GM12865 (cell line): Measurements from ENCODE around the gene NAA50.

Experiments used
- DNase-seq: peaks from one replicate; pipeline ENCODE4 v3.0.0; 2010; ENCODE audit warnings: low read depth
- H3K4me3 ChIP-seq: 2 replicates; pipeline ENCODE4 v1.5.1; 2011; ENCODE audit warnings: mild to moderate bottlenecking, low read depth, low read length, control low read depth
- TF ChIP-seq, protein P1 (sequence below): IDR thresholded peaks from 2 replicates; pipeline ENCODE4 v1.5.1; 2011; ENCODE audit warnings: low read length, control low read depth, low read depth, inconsistent platforms; ENCODE audit not compliant: insufficient read depth; ENCODE audit errors: missing control alignments

Gene NAA50

DNA sequence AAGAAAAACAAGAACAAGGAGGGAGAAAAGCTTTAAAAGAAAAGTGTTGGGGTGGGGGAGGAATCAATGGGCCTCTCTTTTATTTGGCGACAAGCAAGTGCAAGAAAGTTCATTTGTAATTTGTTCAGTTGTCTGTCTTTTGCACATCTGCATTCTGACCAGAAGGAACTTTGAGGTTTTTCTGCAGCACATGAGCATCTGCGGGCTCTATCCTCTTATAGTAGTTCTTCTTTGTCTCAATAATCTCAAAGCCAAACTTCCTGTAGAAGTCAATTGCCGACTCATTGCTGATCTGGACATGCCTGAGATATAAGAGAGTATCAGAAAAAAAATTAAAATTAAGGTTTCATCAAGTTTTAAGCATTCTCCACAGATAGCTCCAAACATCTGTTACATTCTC is 24.4 kb downstream of the NAA50 start:
- TF ChIP-seq, protein P1, sequence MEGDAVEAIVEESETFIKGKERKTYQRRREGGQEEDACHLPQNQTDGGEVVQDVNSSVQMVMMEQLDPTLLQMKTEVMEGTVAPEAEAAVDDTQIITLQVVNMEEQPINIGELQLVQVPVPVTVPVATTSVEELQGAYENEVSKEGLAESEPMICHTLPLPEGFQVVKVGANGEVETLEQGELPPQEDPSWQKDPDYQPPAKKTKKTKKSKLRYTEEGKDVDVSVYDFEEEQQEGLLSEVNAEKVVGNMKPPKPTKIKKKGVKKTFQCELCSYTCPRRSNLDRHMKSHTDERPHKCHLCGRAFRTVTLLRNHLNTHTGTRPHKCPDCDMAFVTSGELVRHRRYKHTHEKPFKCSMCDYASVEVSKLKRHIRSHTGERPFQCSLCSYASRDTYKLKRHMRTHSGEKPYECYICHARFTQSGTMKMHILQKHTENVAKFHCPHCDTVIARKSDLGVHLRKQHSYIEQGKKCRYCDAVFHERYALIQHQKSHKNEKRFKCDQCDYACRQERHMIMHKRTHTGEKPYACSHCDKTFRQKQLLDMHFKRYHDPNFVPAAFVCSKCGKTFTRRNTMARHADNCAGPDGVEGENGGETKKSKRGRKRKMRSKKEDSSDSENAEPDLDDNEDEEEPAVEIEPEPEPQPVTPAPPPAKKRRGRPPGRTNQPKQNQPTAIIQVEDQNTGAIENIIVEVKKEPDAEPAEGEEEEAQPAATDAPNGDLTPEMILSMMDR, result no peak
- no peak overlapping the region for H3K4me3 ChIP-seq
- DNase-seq, result no peak

- H3K4me3 ChIP-seq, result no peak overlapping the region
- no peak for DNase-seq
- TF ChIP-seq, protein P1, result no peak
Observed at GRCh38 chr3:113719758-113720157, 26.3 kb downstream of the NAA50 start.

GRCh38 chr3:113719294-113719693 is 26.8 kb downstream of the NAA50 start:
- H3K4me3 ChIP-seq, result no peak overlapping the region
- DNase-seq, result no peak
- TF ChIP-seq, protein P1, result no peak

DNA sequence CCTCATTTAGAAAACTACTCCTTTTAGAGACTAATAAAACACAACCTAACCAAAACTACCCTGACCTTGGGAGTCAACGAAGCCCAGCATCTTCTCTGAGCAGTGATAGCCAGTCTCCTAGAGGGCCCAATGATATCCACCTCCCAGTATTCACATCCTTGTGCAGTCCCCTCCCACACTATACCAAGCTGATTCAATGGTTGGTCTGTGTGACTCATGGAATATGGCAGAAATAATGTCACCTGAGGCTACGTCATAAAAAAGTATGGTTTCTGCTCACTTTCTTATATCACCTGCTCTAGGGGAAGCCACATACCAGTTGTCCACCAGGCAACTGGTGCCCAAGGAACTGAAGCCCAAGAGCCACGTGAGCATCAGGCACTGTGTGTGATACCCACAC is 28.2 kb downstream of the NAA50 start:
- TF ChIP-seq, protein P1, result no peak
- H3K4me3 ChIP-seq, result no peak overlapping the region
- DNase-seq, result no peak

GRCh38 chr3:113717308-113717707 is 28.7 kb downstream of the NAA50 start:
- no peak overlapping the region for H3K4me3 ChIP-seq
- no peak for DNase-seq
- TF ChIP-seq, protein P1, result no peak

GRCh38 chr3:113714702-113715101 is 31.3 kb downstream of the NAA50 start:
- TF ChIP-seq, protein P1, result no peak
- no peak for DNase-seq
- no peak overlapping the region for H3K4me3 ChIP-seq

DNA sequence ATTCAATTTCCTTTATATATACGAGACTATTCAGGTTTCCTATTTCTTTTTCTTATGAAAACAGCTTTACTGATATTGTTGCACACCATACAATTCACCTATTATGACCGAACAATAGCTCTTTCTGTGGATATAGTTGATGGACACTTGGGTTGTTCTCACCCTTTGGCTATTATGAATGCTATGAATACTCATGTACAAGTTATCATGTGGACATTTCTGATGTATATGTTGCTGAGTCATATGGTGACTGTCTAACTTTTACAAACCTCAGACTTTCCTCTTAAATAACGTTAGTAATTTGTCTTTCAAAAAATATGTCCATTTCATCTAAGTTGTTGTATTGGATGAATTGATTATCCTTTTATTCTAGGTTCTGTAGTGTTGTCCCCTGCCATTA is 33.9 kb downstream of the NAA50 start:
- DNase-seq, result no peak
- H3K4me3 ChIP-seq, result no peak overlapping the region
- TF ChIP-seq, protein P1, result no peak
